Endothelial cell of umbilical vein (primary cell): ENCODE data around the gene CASKIN1. TPM values are rescaled to one million over a fixed set of nuclear protein-coding genes. Genes with fewer than 3 reads are reported as not detected.
"Not testable (repeated sequence)": the region's sequence is repeated elsewhere in the genome, so short reads cannot be mapped to it uniquely, and the experiment has no call there.

Source experiments
- BruUV-seq: library from RNA; stranded (reverse); fragments of 400-500 nt; replicated peaks from 2 replicates; lab custom pipeline; 2021; lab: Mats Ljungman, UMichigan
- CTCF ChIA-PET: fragments of 300-600, 350-600 bp; sonication (Branson Sonifier 250); formaldehyde crosslinking; loops from one replicate; lab custom pipeline; 2021; ENCODE audit warnings: antibody characterized with exemption, inconsistent platforms; lab: Charles Lee
- POLR2A ChIA-PET: fragments of 300-600, 350-600 bp; sonication (Branson Sonifier 250); formaldehyde crosslinking; loops from one replicate; lab custom pipeline; 2021; ENCODE audit warnings: antibody characterized with exemption, inconsistent platforms; lab: Charles Lee
- DNase-seq: peaks from one replicate; pipeline ENCODE4 v3.0.0-alpha.2; 2011; ENCODE audit warnings: low read depth, low spot score
- FAIRE-seq: peaks from 2 replicates; lab custom pipeline; 2011; peaks lifted over from hg19 to GRCh38; lab: Jason Lieb, UNC
- H2AFZ ChIP-seq: 2 replicates; pipeline ENCODE4 v1.6.0; 2012; ENCODE audit warnings: low read depth, low read length, control low read depth, inconsistent platforms
- H3K27ac ChIP-seq: 2 replicates; pipeline ENCODE4 v1.5.1; 2011; ENCODE audit warnings: low read depth, mild to moderate bottlenecking, control low read depth, low read length, moderate library complexity; ENCODE audit not compliant: insufficient read depth
- H3K27me3 ChIP-seq, 2 experiments: 2 replicates each; pipeline versions ENCODE4 v1.6.0 to v1.6.1; 2011; ENCODE audit warnings: low read length in 2 of 2, mixed read lengths in 1 of 2; ENCODE audit not compliant: control insufficient read depth in 2 of 2, insufficient read depth in 2 of 2
- H3K36me3 ChIP-seq, 2 experiments: 2 replicates in 1 of 2; 3 replicates in 1 of 2; pipeline ENCODE4 v1.5.1; 2011; ENCODE audit warnings: low read length in 2 of 2, mild to moderate bottlenecking in 1 of 2, moderate library complexity in 1 of 2; ENCODE audit not compliant: control insufficient read depth in 2 of 2, insufficient read depth in 2 of 2; ENCODE audit errors: extremely low read depth in 1 of 2
- H3K4me1 ChIP-seq: 3 replicates; pipeline ENCODE4 v1.5.1; 2011; ENCODE audit warnings: mild to moderate bottlenecking, low read length; ENCODE audit not compliant: control insufficient read depth, insufficient read depth; ENCODE audit errors: extremely low read depth
- H3K4me2 ChIP-seq: 2 replicates; pipeline ENCODE4 v1.6.1; 2011; ENCODE audit warnings: low read length, control low read depth, mixed read lengths; ENCODE audit not compliant: insufficient read depth
- H3K4me3 ChIP-seq, 3 experiments: fragments of 200-600 bp in 1 of 3; sonication (generic), shearing (Covaris generic) in 1 of 3; replicated peaks in 1 of 3; 2 replicates each; pipeline ENCODE4 v1.5.1; 2011 to 2016; ENCODE audit warnings: control low read depth in 3 of 3, low read length in 3 of 3, mild to moderate bottlenecking in 2 of 3, inconsistent platforms in 1 of 3, low read depth in 1 of 3, moderate library complexity in 1 of 3; ENCODE audit not compliant: insufficient read depth in 1 of 3
- H3K79me2 ChIP-seq: 2 replicates; pipeline ENCODE4 v1.6.0; 2012; ENCODE audit warnings: low read length, inconsistent platforms; ENCODE audit not compliant: control insufficient read depth, insufficient read depth
- H3K9ac ChIP-seq: replicated peaks from 2 replicates; pipeline ENCODE3; 2011; ENCODE audit warnings: low read length, control low read depth; ENCODE audit not compliant: insufficient read depth; ENCODE audit errors: extremely low read depth
- H3K9me1 ChIP-seq: replicated peaks from 3 replicates; pipeline ENCODE4 v1.6.0; 2011; ENCODE audit warnings: mild to moderate bottlenecking, low read length; ENCODE audit not compliant: control insufficient read depth, insufficient read depth; ENCODE audit errors: extremely low read depth
- H3K9me3 ChIP-seq: replicated peaks from 2 replicates; pipeline ENCODE4 v1.5.1; 2012; ENCODE audit warnings: low read length, inconsistent platforms; ENCODE audit not compliant: control insufficient read depth, insufficient read depth
- H4K20me1 ChIP-seq: replicated peaks from 2 replicates; pipeline ENCODE3; 2011; ENCODE audit warnings: mild to moderate bottlenecking, low read length; ENCODE audit not compliant: control insufficient read depth, insufficient read depth; ENCODE audit errors: extremely low read depth
- POLR2AphosphoS5 ChIP-seq: IDR thresholded peaks from 2 replicates; pipeline ENCODE4 v1.6.1; 2012; ENCODE audit warnings: low read depth, mild to moderate bottlenecking, control low read depth, low read length, moderate library complexity; ENCODE audit not compliant: insufficient read depth
- dilution Hi-C: fragments of 300-500 bp; cut with MboI; formaldehyde crosslinking; loops from one replicate; pipeline ENCODE4 v1.15.0; 2019; ENCODE audit warnings: low sequenced_read_pairs; ENCODE audit not compliant: extremely low pct_ligation_motif_present
- intact Hi-C: fragments of 100-400 bp; cut with micrococcal nuclease; formaldehyde crosslinking; loops from one replicate; pipeline ENCODE4 v1.10.0; 2022
- polyA plus RNA-seq, 4 experiments: library from polyadenylated mRNA; depleted of rRNA in 3 of 4; stranded (reverse) in 3 of 4; unstranded in 1 of 4; fragments of >200 nt; gene quantifications; 2 replicates each; pipeline versions ENCODE4 v1.2.1 to v1.2.3, GENCODE V29; 2011 to 2012; ENCODE audit warnings: missing spikeins in 1 of 4
- total RNA-seq: library from RNA; stranded (reverse); gene quantifications from 2 replicates; pipeline ENCODE4 v1.2.3, GENCODE V29; 2021

CASKIN1 gene
- total and polyA plus RNA-seq, 2 donors (not counting 3 experiments of a cell fraction or from before 2014, with no cell fraction given) = 0.11 to 0.58 TPM

DNA sequence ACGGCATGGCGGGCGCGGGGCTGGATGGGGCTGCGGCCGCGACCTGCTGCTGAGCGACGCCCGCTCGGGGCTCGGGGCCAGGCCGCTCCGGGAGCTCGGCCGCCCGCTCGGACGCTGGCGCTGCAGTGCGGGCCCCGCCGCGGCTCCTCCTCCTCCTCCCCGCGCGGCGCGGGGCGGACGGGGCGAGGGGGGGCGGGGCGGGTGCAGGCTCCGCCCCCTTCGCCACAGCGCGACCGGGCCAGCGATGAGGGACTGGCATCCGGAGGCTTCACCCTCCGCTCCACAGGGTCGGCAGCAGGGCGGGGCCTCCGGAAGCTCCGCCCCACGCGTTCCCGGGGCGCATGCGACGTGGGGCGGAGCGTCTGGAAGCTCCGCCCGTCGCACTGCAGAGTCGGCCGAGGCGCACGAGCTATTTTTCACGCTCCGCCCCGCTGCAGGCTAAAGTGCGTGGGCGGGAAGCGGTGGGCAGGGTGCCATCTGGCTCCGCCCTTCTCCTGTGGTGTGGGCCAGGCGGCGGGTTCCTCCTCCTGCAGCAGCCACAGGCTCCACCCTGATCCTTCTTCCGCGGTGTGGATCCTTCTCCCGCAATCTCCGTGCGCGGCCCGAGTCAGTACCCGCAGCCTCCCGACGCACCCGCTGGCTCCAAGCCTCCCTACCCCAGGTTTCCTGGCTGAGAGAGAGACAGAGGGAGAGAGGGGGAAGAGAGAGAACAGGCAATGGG is 60.5 kb downstream of the CASKIN1 start, which contains the start of gene PKD1:
Gene PKD1 (minus strand): TSS at position 129 of the 721 bp plus-strand sequence. CDS start 209 bp downstream, outside the sequence.
- intact Hi-C loops, H3K9me1 ChIP-seq, H3K36me3 ChIP-seq, H3K27ac ChIP-seq, dilution Hi-C loops, H3K9me3 ChIP-seq, H4K20me1 ChIP-seq, H3K4me1 ChIP-seq, H3K27me3 ChIP-seq, BruUV-seq: not testable (repeated sequence)
- peak within 1 kb of the TSS; percentile 32 to 42 (median 41) for H3K4me3 ChIP-seq
- TF ChIP-seq POLR2AphosphoS5 = peak; percentile 16
- CTCF ChIA-PET = interaction anchor here (0.5 to 1.0 kb wide), 3 partner anchors 11 to 115 kb away, joined by 3 to 7 read pairs (median 4); no protein-coding TSS in a partner anchor
- POLR2A ChIA-PET = interaction anchor here (1.1 kb wide), 1 partner anchor 19 kb away, joined by 13 read pairs; the partner anchor contains the start of gene TRAF7
- H2AFZ ChIP-seq = peak within 1 kb of the TSS; percentile 81
- H3K9ac ChIP-seq = peak within 1 kb of the TSS; percentile 23
- peaks cover 13% of the 10 kb centered on the region for H3K79me2 ChIP-seq
- peak within 1 kb of the TSS; percentile 31 for H3K4me2 ChIP-seq
- peak; percentile 88 for FAIRE-seq
- DNase-seq = peak; percentile 95

DNA sequence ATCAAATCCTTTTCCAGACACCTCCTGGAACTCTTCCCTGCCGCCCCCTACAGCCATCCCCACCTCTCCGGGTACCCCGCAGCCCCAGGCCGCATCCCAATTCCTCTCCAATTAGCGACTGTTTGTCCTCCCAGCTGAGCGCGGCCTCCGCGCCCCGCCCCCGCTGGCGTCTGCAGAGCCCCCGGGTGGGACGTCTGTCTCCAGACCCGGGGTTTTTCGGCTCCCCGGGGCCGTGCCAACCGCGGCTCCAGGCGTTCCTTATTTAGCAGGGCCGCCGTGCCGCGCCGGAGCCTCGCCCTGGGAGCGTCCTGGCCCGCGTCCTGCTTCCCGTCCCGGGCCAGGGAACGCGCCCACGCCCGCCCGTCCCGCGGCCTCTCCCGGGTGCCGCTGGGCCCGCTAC is 61.3 kb downstream of the CASKIN1 start:
- H3K9me1 ChIP-seq, H3K4me2 ChIP-seq, H3K9ac ChIP-seq, DNase-seq, H3K36me3 ChIP-seq, CTCF ChIA-PET, FAIRE-seq, H3K9me3 ChIP-seq, POLR2A ChIA-PET, H2AFZ ChIP-seq, H3K27ac ChIP-seq, H4K20me1 ChIP-seq, H3K27me3 ChIP-seq, dilution Hi-C loops, H3K4me1 ChIP-seq, intact Hi-C loops, BruUV-seq: not testable (repeated sequence)
- H3K79me2 ChIP-seq = peaks cover 16% of the 10 kb centered on the region
- H3K4me3 ChIP-seq = peak overlapping the region in 2 of 3 experiments; percentile 41 to 42

DNA sequence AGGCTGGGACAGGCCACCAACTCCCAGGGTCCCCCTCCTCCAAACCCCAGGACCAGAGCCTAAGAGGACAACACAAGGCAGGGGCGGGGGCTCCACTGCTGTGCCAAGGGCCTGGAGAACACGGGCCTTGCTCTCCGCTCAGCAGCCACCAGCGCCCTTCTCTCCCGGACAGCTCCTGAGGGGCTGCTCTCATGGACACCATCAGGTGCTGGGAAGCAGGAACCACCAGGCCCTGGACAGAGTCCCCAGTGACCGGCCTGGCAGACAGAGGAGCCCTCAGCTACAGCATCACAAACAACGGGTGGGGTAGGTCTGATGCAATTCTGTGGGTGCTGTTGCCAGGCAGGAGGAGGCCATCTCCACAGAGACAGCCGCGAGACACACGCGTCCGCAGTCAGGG is 62.6 kb downstream of the CASKIN1 start:
- H2AFZ ChIP-seq, CTCF ChIA-PET, H3K9me3 ChIP-seq, H4K20me1 ChIP-seq, BruUV-seq, dilution Hi-C loops, H3K36me3 ChIP-seq, H3K27me3 ChIP-seq, H3K4me3 ChIP-seq, DNase-seq, H3K27ac ChIP-seq, POLR2A ChIA-PET, H3K9ac ChIP-seq, FAIRE-seq, intact Hi-C loops, H3K4me2 ChIP-seq, H3K4me1 ChIP-seq, H3K9me1 ChIP-seq: not testable (repeated sequence)
- H3K79me2 ChIP-seq = peaks cover 19% of the 10 kb centered on the region

DNA sequence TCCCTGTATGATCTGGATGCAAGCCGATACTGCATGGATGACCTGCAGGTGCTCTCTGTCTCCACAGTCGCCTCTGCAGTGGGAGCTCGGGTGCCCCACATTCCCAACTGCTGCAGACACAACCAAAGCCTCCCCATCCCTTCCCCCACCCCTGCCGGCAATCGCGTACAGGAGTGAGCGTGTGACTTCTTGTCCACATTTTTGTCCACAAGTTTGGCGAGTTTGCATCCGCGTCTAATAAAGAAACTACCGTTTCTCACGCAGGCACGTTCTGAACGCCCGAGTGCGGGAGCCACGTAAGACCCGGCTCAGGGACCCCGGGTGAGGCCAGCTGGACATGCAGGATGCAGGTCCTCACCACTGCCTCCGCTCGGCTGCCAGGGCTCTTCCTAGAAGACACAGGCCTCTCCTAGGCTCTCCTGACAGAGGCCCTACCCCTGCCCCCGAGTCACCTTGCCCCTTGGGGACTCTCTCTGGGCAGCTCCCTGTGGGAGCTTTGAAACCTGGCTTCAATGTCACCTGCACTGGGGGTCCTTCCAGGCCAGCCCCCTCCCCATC is 66.4 kb downstream of the CASKIN1 start:
- H3K79me2 ChIP-seq = peaks cover 34% of the 10 kb centered on the region
- H3K9me3 ChIP-seq, H3K27me3 ChIP-seq, H3K27ac ChIP-seq, H3K4me2 ChIP-seq, H4K20me1 ChIP-seq, dilution Hi-C loops, FAIRE-seq, H3K36me3 ChIP-seq, POLR2A ChIA-PET, H3K9ac ChIP-seq, H3K4me3 ChIP-seq, BruUV-seq, CTCF ChIA-PET, intact Hi-C loops, H2AFZ ChIP-seq, H3K9me1 ChIP-seq, DNase-seq: not testable (repeated sequence)
- peaks cover 24% of the 10 kb centered on the region for H3K4me1 ChIP-seq
